ENCODE data around the gene RTRAF. TPM values are rescaled to one million over a fixed set of nuclear protein-coding genes. Genes with fewer than 3 reads are reported as not detected.

Gene RTRAF
- total RNA-seq, 2 experiments from 2014 or later: 194 to 217 TPM

GRCh38 chr14:52031781-52032180 lies 42.4 kb downstream of the RTRAF start:
- CTCF ChIA-PET: no interaction called here
- no peak for DNase-seq

DNA sequence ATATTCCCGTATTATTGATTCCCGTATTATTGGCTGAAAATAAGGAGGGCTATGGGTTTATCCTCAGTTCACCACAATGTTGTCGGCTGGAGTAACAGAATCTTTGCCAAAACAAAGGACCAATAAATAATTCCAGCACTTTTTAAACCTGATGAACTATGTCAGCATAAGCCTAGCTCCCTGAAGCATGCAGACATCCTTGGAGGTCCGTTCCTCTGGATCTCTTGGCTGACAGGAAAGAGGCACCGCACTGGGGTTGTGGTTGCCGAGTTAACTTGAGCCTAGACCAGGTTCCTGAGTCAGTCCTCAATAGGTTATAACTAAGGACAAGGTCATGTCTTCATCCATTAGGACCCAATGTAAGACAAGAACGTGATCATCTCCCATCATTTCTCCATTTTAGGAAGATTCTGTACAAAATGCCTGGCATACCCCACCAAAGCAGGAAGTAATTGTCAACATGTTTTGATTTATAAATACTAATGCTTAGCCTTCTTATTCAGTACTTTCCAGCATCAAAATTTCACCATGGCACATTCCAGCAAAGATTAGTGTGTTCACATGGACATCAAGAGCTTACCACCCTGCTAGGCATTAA lies 43.0 kb downstream of the RTRAF start:
- Mint-ChIP-seq H3K4me3 (no peak overlapping the region), H3K27me3 (peaks cover 19% of the 10 kb centered on the region), H3K27ac (no peak overlapping the region), H3K36me3 (ENCODE audit: low read depth) (no peaks in the 10 kb centered on the region), H3K9me3 (peaks cover 3% of the 10 kb centered on the region), H3K4me1 (no peaks in the 10 kb centered on the region)
- ChIA-PET CTCF (no interaction called here), POLR2A (no interaction called here)
- DNase-seq: no peak

More at GRCh38 chr14:52031781-52032180, 42.4 kb downstream of the RTRAF start:
- H3K27ac Mint-ChIP-seq: no peak overlapping the region
- H3K36me3 Mint-ChIP-seq (ENCODE audit: low read depth): no peaks in the 10 kb centered on the region
- H3K9me3 Mint-ChIP-seq: peaks cover 3% of the 10 kb centered on the region
- peaks cover 19% of the 10 kb centered on the region for H3K27me3 Mint-ChIP-seq
- POLR2A ChIA-PET: no interaction called here
- no peak overlapping the region for H3K4me3 Mint-ChIP-seq
- H3K4me1 Mint-ChIP-seq: no peaks in the 10 kb centered on the region

GRCh38 chr14:52033101-52033642 lies 43.8 kb downstream of the RTRAF start:
- POLR2A ChIA-PET: no interaction called here
- no peak overlapping the region for H3K27ac Mint-ChIP-seq
- H3K4me3 Mint-ChIP-seq: no peak overlapping the region
- no peaks in the 10 kb centered on the region for H3K4me1 Mint-ChIP-seq
- DNase-seq: no peak
- H3K36me3 Mint-ChIP-seq (ENCODE audit: low read depth): no peaks in the 10 kb centered on the region
- peaks cover 20% of the 10 kb centered on the region for H3K27me3 Mint-ChIP-seq
- CTCF ChIA-PET: no interaction called here
- peaks cover 3% of the 10 kb centered on the region for H3K9me3 Mint-ChIP-seq

DNA sequence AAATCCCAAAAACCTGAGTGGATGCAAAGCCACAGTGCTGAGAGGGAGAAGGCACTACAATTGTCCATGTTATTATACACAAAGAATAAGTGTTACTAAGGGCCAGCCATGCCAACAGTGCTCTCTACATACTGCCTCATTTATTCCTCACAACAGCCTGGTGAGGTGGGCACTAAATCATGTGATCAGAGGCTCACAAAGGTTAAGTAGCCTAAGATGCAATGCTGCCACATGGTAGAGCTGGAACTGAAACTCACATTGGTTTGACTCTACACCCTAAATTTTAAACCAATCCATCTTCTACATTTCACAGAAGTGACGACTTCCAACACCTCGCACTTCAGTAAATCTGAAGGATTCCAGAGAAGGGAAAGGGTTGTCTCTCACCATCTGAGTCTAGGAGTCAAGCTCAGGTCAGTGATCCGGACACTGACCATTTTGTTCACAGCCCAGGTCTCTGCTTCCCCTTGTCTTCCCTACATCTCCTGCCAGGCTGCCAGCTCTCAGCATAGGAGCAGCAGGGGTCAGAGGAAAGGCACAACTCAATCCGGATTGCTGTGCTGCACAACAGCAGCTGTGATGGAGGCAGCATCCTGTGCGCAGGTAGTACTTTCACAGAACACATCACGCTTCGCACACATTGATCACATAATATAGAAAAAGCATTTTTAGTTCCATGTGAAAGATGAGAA lies 49.9 kb downstream of the RTRAF start:
- Mint-ChIP-seq H3K36me3 (ENCODE audit: low read depth) (no peaks in the 10 kb centered on the region), H3K9me3 (peaks cover 3% of the 10 kb centered on the region), H3K4me1 (peaks cover 2% of the 10 kb centered on the region), H3K27ac (no peak overlapping the region), H3K4me3 (no peak overlapping the region), H3K27me3 (peaks cover 12% of the 10 kb centered on the region)
- no peak for DNase-seq
- ChIA-PET CTCF (no interaction called here), POLR2A (no interaction called here)

GRCh38 chr14:52040598-52040997 lies 51.3 kb downstream of the RTRAF start:
- Mint-ChIP-seq H3K27ac (no peak overlapping the region), H3K4me1 (peaks cover 2% of the 10 kb centered on the region), H3K36me3 (ENCODE audit: low read depth) (no peaks in the 10 kb centered on the region), H3K9me3 (peaks cover 3% of the 10 kb centered on the region), H3K4me3 (no peak overlapping the region), H3K27me3 (peaks cover 6% of the 10 kb centered on the region)
- CTCF ChIA-PET: no interaction called here
- no peak for DNase-seq
- POLR2A ChIA-PET: no interaction called here

DNA sequence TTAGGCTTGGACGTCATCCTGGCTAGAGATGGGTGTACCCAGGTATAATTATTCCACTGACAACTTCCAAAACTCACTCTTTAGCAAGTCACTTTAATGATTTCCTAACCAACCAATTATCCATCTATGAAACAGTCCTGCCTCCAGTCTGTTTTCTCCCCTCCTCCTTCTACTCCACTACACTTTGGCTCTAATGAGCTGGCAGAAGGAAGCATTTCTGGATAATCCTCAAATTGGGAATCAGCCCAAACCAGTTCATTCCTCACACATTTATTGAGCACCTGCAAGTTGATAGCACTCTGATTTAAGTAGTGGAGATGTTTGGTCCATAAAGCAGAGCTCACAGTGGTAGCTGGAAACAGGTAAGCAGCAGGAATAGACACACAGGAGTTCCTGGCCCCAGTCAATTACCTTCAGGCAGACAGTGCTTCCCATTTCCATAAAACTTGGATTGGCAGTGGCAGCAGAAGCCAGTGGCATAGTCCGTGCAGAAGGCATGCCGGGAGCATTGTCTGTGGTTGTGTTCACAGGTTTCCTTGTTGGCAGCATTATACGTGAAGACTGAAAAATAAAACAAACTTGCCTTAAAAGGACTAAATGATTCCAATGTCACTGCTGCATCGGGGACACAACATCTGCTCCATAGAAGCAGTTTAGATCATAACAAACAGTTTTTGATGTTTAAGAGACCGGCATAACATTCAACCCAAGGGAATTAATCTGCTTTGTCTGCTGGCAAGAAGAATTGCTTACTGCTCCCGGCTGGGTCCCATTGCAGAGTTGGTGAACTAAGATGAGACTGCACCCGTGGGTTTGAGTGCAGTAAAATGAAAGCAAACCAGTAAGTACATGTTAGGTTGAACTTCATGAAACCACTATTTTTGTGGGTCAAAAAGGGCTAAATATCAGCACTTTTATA lies 53.3 kb downstream of the RTRAF start:
- no peaks in the 10 kb centered on the region for H3K36me3 Mint-ChIP-seq (ENCODE audit: low read depth)
- H3K4me1 Mint-ChIP-seq: peaks cover 2% of the 10 kb centered on the region
- DNase-seq: no peak
- no peak overlapping the region for H3K4me3 Mint-ChIP-seq
- no peaks in the 10 kb centered on the region for H3K9me3 Mint-ChIP-seq
- H3K27me3 Mint-ChIP-seq: peaks cover 6% of the 10 kb centered on the region
- no peak overlapping the region for H3K27ac Mint-ChIP-seq
- POLR2A ChIA-PET: no interaction called here
- CTCF ChIA-PET: interaction anchor here (1.4 kb wide), 1 partner anchor 23 kb away, joined by 3 read pairs; no protein-coding TSS in a partner anchor

DNA sequence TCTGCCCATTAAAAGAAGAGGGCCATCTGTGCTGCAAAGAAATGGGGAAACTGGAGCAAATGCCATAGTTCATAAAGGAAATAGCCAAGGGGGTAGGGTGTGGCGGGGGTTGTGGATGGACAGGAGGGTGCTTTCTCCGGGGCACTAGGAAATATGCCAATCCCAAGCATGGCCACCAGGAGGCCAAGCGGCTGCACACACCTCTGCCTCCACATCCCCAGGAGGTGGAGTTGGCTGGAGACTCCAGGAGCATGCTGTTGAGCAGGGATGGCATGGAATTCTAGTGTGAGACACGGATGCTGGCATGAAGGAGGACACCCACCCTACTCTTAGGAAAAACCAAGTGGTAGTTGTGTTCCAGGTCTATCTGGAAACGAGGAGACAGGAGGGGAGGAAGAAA lies 54.3 kb downstream of the RTRAF start:
- CTCF ChIA-PET: interaction anchor here (0.7 to 1.4 kb wide), 3 partner anchors 22 to 223 kb away, joined by 3 to 4 read pairs (median 3); no protein-coding TSS in a partner anchor
- H3K27me3 Mint-ChIP-seq: peaks cover 3% of the 10 kb centered on the region
- H3K4me1 Mint-ChIP-seq: peaks cover 2% of the 10 kb centered on the region
- no peaks in the 10 kb centered on the region for H3K36me3 Mint-ChIP-seq (ENCODE audit: low read depth)
- no peaks in the 10 kb centered on the region for H3K9me3 Mint-ChIP-seq
- peak; percentile 30 for DNase-seq
- no peak overlapping the region for H3K4me3 Mint-ChIP-seq
- POLR2A ChIA-PET: no interaction called here
- H3K27ac Mint-ChIP-seq: no peak overlapping the region

DNA sequence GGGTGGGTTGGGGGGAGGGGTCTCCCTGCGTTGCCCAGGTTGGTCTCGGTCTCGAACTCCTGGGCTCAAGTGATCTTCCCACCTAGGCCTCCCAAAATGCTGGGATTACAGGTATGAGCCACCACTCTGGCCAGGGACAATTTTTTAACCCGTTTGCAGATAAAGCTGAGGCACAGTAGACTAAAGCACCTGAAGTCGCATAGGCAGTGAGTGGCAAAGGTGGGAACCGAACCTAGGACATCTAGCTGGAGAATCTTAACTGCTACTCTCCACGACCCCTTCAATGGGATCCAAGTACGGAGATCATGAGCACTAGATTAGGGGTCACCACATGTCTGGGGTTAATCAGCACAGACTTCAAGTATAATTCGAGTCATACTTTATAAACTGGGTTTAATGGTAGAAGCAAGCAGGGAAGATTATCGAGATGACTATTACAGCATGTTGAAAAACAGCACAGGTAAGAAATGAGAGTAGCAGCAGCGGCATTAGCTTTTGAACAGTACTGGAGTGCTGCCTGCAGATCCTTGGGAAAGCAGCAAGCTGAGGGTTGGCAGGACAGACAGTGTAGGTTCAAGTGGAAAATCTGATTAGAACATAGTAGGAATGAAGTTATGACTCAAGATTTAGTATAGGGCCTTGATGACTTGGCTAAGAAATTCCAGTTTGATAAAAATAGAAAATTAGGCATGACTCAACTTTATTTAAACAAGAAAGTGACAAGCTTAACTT lies 55.6 kb downstream of the RTRAF start:
- no peaks in the 10 kb centered on the region for H3K36me3 Mint-ChIP-seq (ENCODE audit: low read depth)
- H3K4me1 Mint-ChIP-seq: peaks cover 2% of the 10 kb centered on the region
- no peaks in the 10 kb centered on the region for H3K9me3 Mint-ChIP-seq
- no peak for DNase-seq
- CTCF ChIA-PET: interaction anchor here (1.2 kb wide), 1 partner anchor 24 kb away, joined by 4 read pairs; no protein-coding TSS in a partner anchor
- H3K27me3 Mint-ChIP-seq: peaks cover 3% of the 10 kb centered on the region
- POLR2A ChIA-PET: no interaction called here
- no peak overlapping the region for H3K4me3 Mint-ChIP-seq
- no peak overlapping the region for H3K27ac Mint-ChIP-seq

DNA sequence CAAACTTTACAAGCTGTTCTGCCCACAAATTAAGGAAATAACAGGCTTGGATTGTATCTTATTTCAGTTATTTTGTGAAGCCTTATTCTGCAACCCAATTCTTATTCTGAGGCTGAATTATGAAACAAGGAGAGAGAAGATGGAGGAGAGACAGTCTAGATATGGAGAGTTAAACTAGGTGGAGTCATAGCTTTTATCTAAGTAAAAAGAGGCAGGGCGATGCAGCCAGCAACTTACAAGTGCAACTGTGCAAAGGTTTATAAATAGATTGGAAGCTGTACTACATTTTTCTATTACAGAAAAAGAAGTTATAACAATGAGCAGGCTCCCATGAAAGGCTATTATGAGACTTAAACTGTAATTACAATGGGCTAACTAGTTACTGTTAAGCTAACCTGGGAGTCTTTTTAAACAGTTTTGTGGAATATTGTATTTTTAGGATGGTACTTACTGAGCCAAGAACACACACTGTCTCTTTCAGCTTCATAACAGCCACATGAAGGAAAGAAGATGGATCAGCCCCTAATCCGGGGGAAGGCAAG lies 57.1 kb downstream of the RTRAF start:
- POLR2A ChIA-PET: no interaction called here
- DNase-seq: no peak
- Mint-ChIP-seq H3K27ac (no peak overlapping the region), H3K4me3 (no peak overlapping the region), H3K9me3 (no peaks in the 10 kb centered on the region), H3K4me1 (peaks cover 2% of the 10 kb centered on the region), H3K27me3 (peaks cover 3% of the 10 kb centered on the region), H3K36me3 (ENCODE audit: low read depth) (no peaks in the 10 kb centered on the region)
- CTCF ChIA-PET: interaction anchor here (0.6 kb wide), 1 partner anchor 1492 kb away, joined by 3 read pairs; no protein-coding TSS in a partner anchor

DNA sequence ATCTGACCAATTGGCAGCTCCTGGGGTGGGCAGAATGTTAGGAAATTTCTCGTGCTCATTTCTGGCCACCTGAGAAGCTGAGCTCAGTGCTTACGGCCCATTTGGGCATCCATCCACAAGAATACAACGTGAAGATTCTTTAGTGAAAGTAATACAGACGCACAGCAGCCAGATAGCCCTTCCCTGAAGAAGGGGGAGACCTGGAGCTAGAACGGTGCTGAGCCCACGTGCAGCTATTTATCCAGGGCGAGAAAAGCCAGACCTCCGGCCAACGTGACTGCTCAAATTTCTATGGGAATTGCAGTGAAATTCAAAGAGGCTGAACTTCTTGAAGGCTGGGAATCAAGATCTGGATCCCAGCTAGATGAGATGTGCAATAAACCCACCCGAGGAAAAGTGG lies 58.8 kb downstream of the RTRAF start:
- Mint-ChIP-seq H3K9me3 (no peaks in the 10 kb centered on the region), H3K36me3 (ENCODE audit: low read depth) (no peaks in the 10 kb centered on the region), H3K4me3 (no peak overlapping the region), H3K27me3 (peaks cover 3% of the 10 kb centered on the region), H3K4me1 (peaks cover 2% of the 10 kb centered on the region), H3K27ac (no peak overlapping the region)
- ChIA-PET POLR2A (no interaction called here), CTCF (interaction anchor here (0.7 kb wide), 1 partner anchor 23 kb away, joined by 3 read pairs; no protein-coding TSS in a partner anchor)
- DNase-seq: no peak

DNA sequence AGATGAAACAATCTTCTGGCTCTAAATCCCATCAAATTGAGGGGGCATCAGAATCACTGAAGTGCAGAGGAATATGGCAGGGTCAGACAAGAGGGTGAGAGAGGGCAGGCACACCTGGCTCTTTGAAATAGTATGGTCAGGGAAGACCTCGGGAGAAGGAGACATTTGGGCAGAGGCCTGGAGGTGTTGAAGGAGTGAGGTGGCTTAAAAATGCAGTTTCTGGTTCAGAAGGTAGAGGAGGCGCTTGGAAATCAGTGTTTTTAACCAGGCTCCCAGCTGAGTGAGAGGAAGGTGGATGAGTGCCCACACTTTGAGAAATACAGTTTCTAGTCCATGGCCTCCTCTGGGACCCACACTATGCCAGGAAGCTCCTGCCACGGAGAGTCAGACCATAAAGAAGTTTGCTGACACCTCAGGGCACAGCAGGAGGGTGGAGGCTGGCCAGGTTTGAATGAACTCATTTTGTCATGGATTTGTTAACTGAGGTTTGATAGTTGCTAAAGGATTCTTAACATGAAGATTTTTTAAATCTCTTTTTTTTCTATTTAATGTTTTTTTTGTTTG lies 59.4 kb downstream of the RTRAF start:
- CTCF ChIA-PET: interaction anchor here (0.7 kb wide), 2 partner anchors 23 to 203 kb away, joined by 3 read pairs; no protein-coding TSS in a partner anchor
- no peak for DNase-seq
- POLR2A ChIA-PET: no interaction called here
- H3K27me3 Mint-ChIP-seq: peaks cover 3% of the 10 kb centered on the region
- H3K9me3 Mint-ChIP-seq: no peaks in the 10 kb centered on the region
- no peak overlapping the region for H3K4me3 Mint-ChIP-seq
- H3K27ac Mint-ChIP-seq: no peak overlapping the region
- no peaks in the 10 kb centered on the region for H3K36me3 Mint-ChIP-seq (ENCODE audit: low read depth)
- H3K4me1 Mint-ChIP-seq: peaks cover 2% of the 10 kb centered on the region

DNA sequence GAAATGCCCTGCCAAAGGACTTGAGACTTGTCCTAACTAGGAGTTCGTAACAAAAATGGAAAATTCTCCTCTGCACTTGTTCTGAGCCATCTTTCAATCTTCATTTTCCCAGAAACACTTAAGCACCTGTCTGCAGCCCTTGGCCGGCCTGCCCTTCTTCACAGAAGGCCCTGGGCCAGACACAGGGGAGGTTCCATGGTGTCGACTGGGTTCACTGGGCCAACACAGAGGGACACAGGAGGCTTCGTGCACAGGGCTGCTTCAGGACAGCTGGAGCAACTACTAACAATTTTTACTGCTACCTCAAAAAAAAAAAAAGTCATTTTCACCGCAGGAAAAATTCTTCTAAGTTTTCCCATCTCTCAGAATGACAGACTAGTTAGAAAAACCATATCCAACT lies 59.9 kb downstream of the RTRAF start:
- Mint-ChIP-seq H3K27ac (no peak overlapping the region), H3K4me3 (no peak overlapping the region), H3K4me1 (no peaks in the 10 kb centered on the region), H3K27me3 (peaks cover 3% of the 10 kb centered on the region), H3K9me3 (no peaks in the 10 kb centered on the region), H3K36me3 (ENCODE audit: low read depth) (no peaks in the 10 kb centered on the region)
- no peak for DNase-seq
- CTCF ChIA-PET: interaction anchor here (0.7 kb wide), 1 partner anchor 204 kb away, joined by 3 read pairs; no protein-coding TSS in a partner anchor
- POLR2A ChIA-PET: no interaction called here

Data from activated CD4-positive, alpha-beta T cell treated with anti-CD3 and anti-CD28 coated beads, Interleukin-2, amount 10 ng/mL, durations not matched to agents 7 days and 5 days (primary cell).